ENCODE data around the gene C1orf53. TPM values are rescaled to one million over a fixed set of nuclear protein-coding genes. Genes with fewer than 3 reads are reported as not detected.

Gene C1orf53
- total and polyA plus RNA-seq, 9 of the 15 experiments (the other 6 are each of a cell fraction or from before 2014, with no cell fraction given), result 0.31 to 3.2 (median 2.3) TPM

DNA sequence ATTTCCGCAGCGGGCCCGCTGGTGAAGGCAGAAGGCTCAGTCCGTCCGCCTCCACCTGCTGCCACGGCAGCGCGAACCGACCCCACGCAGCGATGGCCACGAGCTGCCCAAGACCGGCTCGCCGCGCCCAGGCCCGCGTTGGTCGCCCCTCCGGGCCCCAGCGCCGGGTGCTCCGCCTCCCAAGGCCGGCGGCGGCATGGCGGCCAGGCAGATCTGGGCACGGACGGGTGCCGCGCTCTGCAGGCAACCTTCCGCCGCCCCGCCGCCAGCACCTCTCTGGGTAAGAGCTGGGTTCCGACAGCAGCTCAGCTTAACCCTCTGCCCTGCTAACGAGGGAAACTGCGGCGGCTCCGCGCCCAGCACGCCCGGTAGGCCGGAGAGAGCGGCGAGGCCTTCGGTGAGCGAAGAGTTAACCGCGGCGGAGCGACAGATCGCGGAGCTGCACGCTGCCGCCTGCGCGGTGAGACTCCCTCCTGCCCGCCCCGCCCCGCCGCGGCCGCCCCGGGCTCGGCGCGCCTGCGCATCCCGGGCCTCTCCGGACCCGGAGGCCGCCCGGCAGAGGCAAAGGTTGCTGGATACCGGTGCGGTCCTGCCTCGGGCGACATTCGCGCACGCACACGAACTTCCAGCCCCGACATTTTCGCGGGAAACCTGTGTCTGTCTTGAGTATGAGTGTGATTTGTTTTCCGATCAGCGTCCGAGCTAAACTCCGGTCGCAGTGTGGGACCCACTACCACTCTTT is at the start of gene C1orf53 (continued):
- TF ChIP-seq SPI1 (IDR thresholded peaks at IDR 0.05; ENCODE audit: borderline replicate concordance, low read depth, low read length) (no peak), NONO (IDR thresholded peaks at IDR 0.05; ENCODE audit: low read depth in 2 of 2, low read length in 1 of 2) (peak; percentile 45 to 91; a peak in 3 of 4 replicates), NUFIP1 (IDR thresholded peaks at IDR 0.05; ENCODE audit: partially characterized antibody) (no peak), SMARCA5 (IDR thresholded peaks at IDR 0.05) (no peak), SNIP1 (IDR thresholded peaks at IDR 0.05; ENCODE audit: low read depth) (no peak), SP2 (IDR thresholded peaks at IDR 0.05; ENCODE audit: extremely low read depth, low read depth, low read length, poor library complexity, severe bottlenecking) (no peak), MITF (IDR thresholded peaks at IDR 0.05) (peak; percentile 26; the same call in 1 of the 2 replicates), RB1 (IDR thresholded peaks at IDR 0.05; ENCODE audit: low read depth) (peak; percentile 92), TAF1 (IDR thresholded peaks at IDR 0.05; ENCODE audit: control insufficient read depth, extremely low read depth, insufficient read depth, low read length, severe bottlenecking) (peak; percentile 78), ZNF444 (CRISPR knock-in tag; IDR thresholded peaks at IDR 0.05) (no peak), ZNF75A (CRISPR knock-in tag; IDR thresholded peaks at IDR 0.05) (no peak), HMG20B (CRISPR knock-in tag; IDR thresholded peaks at IDR 0.05) (no peak), BRD4 (IDR thresholded peaks at IDR 0.05) (peak; percentile 83; the same call in 1 of the 2 replicates), ZNF280A (IDR thresholded peaks at IDR 0.05; ENCODE audit: low read depth, partially characterized antibody) (no peak), IRF2 (CRISPR knock-in tag; IDR thresholded peaks at IDR 0.05) (no peak), CEBPG (CRISPR knock-in tag; IDR thresholded peaks at IDR 0.05) (peak; percentile 57), CEBPG (tag; conservative IDR thresholded peaks at IDR 0.05 in 1 of 2, IDR thresholded peaks at IDR 0.05 in 1 of 2) (no peak), PTTG1 (tag; IDR thresholded peaks at IDR 0.05; ENCODE audit: low read depth) (no peak), HNRNPUL1 (IDR thresholded peaks at IDR 0.05; ENCODE audit: low read length) (no peak)
- TF ChIP-seq, protein P1, sequence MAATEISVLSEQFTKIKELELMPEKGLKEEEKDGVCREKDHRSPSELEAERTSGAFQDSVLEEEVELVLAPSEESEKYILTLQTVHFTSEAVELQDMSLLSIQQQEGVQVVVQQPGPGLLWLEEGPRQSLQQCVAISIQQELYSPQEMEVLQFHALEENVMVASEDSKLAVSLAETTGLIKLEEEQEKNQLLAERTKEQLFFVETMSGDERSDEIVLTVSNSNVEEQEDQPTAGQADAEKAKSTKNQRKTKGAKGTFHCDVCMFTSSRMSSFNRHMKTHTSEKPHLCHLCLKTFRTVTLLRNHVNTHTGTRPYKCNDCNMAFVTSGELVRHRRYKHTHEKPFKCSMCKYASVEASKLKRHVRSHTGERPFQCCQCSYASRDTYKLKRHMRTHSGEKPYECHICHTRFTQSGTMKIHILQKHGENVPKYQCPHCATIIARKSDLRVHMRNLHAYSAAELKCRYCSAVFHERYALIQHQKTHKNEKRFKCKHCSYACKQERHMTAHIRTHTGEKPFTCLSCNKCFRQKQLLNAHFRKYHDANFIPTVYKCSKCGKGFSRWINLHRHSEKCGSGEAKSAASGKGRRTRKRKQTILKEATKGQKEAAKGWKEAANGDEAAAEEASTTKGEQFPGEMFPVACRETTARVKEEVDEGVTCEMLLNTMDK (IDR thresholded peaks at IDR 0.05; ENCODE audit: borderline replicate concordance, insufficient read depth, low read depth, low read length, poor library complexity, severe bottlenecking), result no peak
- TF ChIP-seq, protein P2, sequence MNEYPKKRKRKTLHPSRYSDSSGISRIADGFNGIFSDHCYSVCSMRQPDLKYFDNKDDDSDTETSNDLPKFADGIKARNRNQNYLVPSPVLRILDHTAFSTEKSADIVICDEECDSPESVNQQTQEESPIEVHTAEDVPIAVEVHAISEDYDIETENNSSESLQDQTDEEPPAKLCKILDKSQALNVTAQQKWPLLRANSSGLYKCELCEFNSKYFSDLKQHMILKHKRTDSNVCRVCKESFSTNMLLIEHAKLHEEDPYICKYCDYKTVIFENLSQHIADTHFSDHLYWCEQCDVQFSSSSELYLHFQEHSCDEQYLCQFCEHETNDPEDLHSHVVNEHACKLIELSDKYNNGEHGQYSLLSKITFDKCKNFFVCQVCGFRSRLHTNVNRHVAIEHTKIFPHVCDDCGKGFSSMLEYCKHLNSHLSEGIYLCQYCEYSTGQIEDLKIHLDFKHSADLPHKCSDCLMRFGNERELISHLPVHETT (CRISPR knock-in tag; conservative IDR thresholded peaks at IDR 0.05 in 1 of 2, IDR thresholded peaks at IDR 0.05 in 1 of 2), result peak in 1 of 2 experiments; percentile 96; a peak in 2 of 4 replicates
